Measurements from ENCODE around the gene KRT14.

DNA sequence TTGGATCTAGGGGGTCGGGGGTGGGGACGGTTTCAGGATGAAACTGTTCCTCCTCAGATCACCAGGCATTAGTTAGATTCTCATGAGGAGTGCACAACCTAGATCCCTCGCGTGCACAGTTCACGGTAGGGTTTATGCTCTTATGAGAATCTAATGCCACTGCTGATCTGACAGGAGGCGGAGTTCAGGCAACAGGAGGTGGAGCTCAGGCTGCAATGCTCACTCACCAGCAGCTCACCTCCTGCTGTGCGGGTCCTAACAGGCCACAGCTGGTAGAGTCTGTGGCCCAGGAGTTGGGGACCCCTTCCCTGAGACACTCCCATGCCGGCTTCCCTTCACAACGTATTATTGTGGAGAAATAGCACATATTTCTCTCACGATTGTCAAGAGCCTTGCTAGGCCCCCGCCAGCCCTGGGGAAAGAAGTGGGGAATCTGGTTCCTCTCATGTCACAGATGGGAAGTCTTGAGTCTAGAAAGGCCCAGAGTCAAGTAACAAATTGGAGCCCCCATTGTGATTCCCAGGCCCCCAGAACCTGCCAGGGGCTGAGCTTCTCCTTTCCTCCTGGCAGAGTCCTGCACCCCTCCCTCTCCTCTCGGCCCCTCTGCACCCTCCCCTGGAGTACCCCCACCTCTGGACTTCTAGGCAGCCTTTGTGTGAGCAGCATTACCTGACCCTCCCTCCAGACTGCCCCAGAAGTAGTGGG lies 6.1 kb upstream of the KRT14 start:
- TF ChIP-seq CTCF (IDR thresholded peaks at IDR 0.05; ENCODE audit: extremely low read depth in 1 of 2, insufficient read depth in 1 of 2, low read depth in 1 of 2, low read length in 2 of 2) (no peak), POLR2A (IDR thresholded peaks at IDR 0.05; ENCODE audit: low read depth, low read length) (no peak)

All from endothelial cell of umbilical vein (primary cell).